GM12878 (cell line): ENCODE measurements around the gene SNCAIP. TPM values are rescaled to one million over a fixed set of nuclear protein-coding genes. Genes with fewer than 3 reads are reported as not detected.

Experiments used
- BCLAF1 ChIP-seq: fragments of 450-650 bp; IDR thresholded peaks from 2 replicates; pipeline ENCODE4 v1.6.1; 2017; ENCODE audit warnings: antibody characterized with exemption, mild to moderate bottlenecking, moderate library complexity
- CUX1 ChIP-seq: IDR thresholded peaks from 2 replicates; pipeline ENCODE4 v1.6.1; 2012; ENCODE audit warnings: improper control_type of control experiment, low read depth, low read length; ENCODE audit not compliant: insufficient replicate concordance
- MTA3 ChIP-seq: IDR thresholded peaks from 2 replicates; pipeline ENCODE4 v1.6.1; 2012; ENCODE audit warnings: low read length, inconsistent platforms, borderline replicate concordance
- STAT3 ChIP-seq: IDR thresholded peaks from 2 replicates; pipeline ENCODE4 v1.6.1; 2011; ENCODE audit warnings: low read depth, low read length, improper control_type of control experiment
- YBX1 ChIP-seq: fragments of 450-650 bp; IDR thresholded peaks from 2 replicates; pipeline ENCODE4 v1.6.1; 2016; ENCODE audit warnings: antibody characterized with exemption
- polyA plus RNA-seq, 11 experiments: library from polyadenylated mRNA; depleted of rRNA in 4 of 11; unstranded in 6 of 11; stranded (reverse) in 5 of 11; fragments of >200 nt; fragmentation: Nextera tagmentation in 4 of 11; fragmentation: Illumina TruSeq in 1 of 11; extraction: Ambion mirVana in 4 of 11; extraction: Trizol in 1 of 11; gene quantifications; 1 replicate in 1 of 11; 2 replicates in 10 of 11; pipeline versions ENCODE4 v1.2.1 to v1.2.3, GENCODE V29; 2011 to 2016; ENCODE audit warnings: inconsistent platforms in 2 of 11, missing spikeins in 2 of 11, low read depth in 1 of 11
- total RNA-seq, 4 experiments: library from RNA; depleted of rRNA in 3 of 4; stranded (reverse); fragments of >200 nt in 3 of 4; fragmentation: Illumina TruSeq in 1 of 4; extraction: Trizol in 1 of 4; gene quantifications; 2 replicates each; pipeline versions ENCODE4 v1.2.1 to v1.2.3, GENCODE V29; 2013 to 2021
- TF ChIP-seq, protein P1 (sequence below): fragments of 450-650 bp; IDR thresholded peaks from 2 replicates; pipeline ENCODE4 v1.6.1; 2017; ENCODE audit warnings: mild to moderate bottlenecking, low read depth, inconsistent platforms; ENCODE audit not compliant: poor library complexity, severe bottlenecking

SNCAIP gene
- total and polyA plus RNA-seq, 10 of the 15 experiments (the other 5 are each of a cell fraction or from before 2014, with no cell fraction given) = 0.03 to 0.62 (median 0.16) TPM; not detected in 1

GRCh38 chr5:122385808-122386207, 73.8 kb downstream of the SNCAIP start (continued):
- TF ChIP-seq BCLAF1 = no peak
- no peak for TF ChIP-seq CUX1
- TF ChIP-seq STAT3 = no peak
- no peak for TF ChIP-seq YBX1
- no peak for TF ChIP-seq MTA3
- TF ChIP-seq, protein P1, sequence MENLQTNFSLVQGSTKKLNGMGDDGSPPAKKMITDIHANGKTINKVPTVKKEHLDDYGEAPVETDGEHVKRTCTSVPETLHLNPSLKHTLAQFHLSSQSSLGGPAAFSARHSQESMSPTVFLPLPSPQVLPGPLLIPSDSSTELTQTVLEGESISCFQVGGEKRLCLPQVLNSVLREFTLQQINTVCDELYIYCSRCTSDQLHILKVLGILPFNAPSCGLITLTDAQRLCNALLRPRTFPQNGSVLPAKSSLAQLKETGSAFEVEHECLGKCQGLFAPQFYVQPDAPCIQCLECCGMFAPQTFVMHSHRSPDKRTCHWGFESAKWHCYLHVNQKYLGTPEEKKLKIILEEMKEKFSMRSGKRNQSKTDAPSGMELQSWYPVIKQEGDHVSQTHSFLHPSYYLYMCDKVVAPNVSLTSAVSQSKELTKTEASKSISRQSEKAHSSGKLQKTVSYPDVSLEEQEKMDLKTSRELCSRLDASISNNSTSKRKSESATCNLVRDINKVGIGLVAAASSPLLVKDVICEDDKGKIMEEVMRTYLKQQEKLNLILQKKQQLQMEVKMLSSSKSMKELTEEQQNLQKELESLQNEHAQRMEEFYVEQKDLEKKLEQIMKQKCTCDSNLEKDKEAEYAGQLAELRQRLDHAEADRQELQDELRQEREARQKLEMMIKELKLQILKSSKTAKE = no peak
